ENCODE results near the gene SLC24A3.
A peak's percentile ranks its signal among the peaks of the same experiment; 100 is the strongest.

Gene SLC24A3

DNA sequence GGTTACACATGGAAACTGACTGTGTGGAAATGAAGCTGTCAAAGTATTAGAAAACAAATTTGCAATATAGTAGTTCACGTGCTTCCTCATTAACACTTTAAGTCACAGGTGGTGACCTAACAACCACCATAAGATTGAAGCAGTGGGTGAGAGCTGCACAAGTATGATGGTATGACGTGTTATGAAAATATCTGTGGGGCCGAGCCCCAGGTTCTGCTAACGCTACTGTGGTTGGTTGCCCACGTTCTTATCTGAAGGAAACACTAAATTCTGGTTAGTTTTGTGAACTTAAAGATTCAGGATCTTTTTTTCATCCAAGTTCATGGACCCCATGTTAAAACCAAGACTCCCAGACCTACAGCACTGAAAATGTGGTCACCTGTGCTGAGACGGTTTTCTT is 302.6 kb downstream of the SLC24A3 start:
- no peak for DNase-seq

DNA sequence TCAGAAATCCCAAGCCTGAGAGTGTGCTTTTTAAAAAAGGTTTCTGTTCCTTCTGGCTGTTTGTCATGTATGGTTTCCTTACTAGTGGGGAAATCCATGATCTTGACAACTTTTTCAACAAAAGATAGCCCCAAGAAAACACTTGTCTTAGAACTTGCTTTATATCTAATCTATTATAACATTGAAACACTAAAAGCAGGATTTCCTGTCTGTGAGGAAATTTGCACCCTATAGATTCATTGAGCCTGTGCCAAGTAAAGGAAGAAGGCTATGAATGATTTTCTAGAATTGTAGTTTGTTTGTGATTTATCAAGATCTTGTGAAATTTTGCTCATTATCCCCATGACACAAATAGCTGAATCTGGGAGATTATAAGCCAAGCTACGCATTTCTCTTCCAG is 307.0 kb downstream of the SLC24A3 start:
- DNase-seq = no peak

DNA sequence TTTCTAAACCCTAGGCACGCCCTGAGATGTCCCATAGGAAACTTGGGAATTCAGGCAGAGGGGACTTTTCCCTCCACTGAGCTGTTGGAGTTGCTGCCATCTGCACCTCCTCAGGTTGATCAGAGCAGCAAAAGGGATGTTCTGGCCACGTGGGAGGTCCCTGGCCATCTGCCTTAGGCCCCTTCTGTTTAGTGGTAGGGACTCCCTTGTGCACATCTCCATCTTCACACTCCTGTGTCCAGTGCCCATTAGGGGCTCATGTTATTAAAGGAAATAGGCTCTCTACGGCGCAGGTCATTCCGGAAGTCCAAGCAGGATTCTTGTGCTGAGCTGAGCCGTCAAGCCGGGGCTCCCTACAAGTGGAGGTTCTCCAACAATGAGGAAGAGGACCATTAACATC is 307.8 kb downstream of the SLC24A3 start:
- DNase-seq = no peak

DNA sequence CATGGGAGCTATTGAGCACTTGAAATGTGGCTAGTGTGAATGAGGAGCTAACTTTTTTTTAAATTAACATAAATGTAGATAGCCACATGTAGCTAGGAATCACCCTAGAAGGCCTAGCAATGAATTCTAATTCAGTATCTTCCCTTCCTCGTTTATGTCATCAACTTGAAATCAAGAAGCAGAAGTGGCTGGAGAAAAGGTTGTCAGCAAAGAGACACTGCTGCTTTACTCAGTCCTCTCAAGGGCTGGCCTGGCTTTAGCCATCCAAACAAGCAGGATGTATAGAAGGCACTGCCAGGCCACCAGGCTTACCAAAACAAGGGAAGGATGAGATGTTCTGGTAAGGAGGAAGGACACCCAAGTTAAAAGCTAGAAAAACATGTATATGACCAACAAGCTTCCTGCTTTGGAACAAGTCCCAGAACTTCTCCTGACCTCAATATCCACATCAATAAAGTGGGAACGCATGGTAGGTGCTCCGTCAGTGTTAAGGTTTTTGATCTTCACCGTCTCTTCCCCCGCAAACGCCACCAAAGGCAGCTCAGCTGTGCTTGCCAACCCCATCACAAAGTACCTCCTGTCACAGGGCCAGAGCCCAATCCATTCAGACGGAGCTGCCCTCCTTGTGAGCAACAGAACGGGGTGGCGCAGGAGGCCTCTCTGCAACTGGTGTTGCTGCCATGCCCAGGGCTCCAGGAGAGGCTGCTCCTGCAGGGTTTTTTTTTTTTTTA is 309.8 kb downstream of the SLC24A3 start:
- DNase-seq = no peak

DNA sequence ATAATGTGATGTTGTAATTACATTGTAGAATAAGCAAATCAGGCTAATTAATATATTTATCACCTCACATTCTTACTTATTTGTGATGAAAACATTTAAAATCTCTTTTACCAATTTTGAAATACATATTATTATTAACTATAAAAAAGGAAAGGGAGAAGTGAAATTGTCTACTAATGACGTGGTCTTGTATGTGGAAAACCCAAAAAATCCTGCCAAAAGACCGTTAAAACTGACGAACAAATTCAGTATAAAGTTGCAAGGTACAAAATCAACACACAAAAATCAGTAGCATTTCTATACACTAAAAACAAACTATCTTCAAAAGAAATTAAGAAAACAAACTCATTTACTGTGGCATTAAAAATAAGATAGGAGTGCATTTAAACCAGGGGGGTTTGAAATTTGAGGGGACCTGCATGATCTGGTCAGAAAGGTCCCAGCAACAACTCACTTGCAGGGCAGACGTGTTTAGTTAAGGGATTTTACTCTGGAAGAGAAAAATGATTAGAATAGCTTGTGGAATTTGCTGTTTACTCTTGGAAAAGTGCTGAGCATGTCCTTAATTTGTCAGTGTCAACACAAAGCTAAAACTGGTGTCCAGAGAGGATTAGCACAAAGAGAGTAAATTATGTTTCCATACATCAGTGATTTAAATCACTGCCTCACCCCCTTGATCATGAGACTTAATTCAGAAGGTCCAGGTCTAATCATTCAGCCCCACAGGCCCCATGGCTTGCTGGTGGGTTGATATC is 310.6 kb downstream of the SLC24A3 start:
- DNase-seq = no peak

DNA sequence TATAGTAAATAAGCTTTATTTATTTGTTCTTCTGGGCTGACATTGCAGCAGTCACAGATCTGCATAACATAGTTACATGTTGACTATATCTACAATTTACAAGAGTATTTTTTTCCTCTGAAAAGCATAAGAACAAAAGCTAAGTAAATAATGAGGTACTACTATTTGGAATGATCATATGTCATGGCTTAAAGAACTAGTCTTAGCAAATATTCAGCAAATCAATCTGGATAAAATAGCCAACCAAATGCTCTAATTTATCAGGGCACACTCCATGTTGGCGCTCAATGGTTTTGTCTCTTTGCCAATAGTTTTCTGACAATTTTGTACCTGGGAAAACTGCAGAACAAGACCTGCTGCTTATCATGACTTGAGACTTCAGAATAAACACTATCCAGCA is 312.2 kb downstream of the SLC24A3 start:
- DNase-seq = no peak

DNA sequence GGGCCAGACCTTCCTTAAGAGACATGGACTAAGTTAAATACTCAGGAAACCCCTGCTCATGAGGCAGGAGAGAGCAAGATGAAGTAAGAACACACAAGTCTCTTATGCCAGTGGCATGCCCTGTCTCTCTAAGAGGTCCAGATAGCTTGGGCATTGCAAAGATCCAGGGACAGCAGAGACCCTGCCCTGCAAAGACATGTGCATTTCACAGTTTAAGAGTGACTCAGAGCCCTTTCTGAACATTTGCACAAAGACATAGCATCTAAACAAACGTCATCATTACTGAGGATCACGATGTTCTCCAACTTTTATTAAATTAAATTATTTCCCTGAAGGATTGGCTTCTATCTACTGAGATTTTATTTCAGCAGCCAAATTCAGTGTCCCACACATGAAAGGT is 315.1 kb downstream of the SLC24A3 start:
- DNase-seq = no peak

DNA sequence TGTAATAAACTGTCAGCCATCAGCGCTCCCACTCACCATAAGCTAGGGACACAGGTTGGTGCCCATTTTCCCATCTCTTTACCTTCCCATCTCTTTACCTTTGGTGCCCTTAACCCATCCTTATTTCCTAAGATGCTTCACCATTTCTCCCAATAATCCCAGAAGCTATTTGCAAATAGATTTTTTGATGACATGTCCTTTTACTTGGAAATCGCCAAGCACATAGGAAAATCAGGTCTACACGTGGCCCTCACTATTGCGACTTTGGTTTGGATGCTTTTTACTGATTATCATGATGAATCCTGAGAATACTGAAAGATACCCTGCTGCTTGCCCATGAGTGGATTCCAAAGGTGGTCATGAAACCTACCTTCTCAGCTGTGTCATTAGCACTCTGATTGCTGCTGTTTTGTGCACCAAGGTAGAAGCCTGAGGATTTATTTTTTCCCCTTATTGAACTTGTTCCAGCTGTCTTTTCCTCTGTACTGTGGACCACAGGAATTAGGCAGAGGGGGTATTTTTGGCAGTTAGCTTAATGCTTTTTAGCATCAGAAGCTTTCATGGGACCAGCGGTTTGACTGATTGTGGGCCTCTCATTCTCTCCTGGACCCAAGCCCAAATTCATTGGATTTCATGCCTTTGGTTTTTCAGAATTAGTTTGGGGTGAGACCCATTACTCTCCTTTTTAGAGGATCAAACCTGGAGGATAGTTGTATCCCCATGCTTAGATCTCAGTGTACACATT is 316.0 kb downstream of the SLC24A3 start:
- DNase-seq = no peak

DNA sequence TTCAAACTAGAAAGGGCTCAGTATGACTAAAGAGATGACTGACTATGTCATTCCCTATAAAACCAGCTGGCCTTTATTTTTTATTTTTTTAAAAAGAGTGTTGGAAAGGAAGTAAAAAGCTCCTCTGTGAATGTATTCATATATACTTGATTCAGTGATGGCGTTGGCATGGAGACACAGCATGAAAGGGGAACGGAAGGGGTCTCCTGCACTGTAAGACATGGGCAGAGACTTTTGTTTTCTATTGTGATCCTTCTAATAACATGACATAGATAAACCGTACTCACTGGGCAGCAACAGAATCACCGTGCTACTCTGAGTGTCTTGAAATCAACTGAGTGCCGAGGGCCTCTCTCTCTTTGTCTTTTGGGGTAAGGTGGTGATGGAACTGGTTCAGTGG is 317.6 kb downstream of the SLC24A3 start:
- DNase-seq = no peak

DNA sequence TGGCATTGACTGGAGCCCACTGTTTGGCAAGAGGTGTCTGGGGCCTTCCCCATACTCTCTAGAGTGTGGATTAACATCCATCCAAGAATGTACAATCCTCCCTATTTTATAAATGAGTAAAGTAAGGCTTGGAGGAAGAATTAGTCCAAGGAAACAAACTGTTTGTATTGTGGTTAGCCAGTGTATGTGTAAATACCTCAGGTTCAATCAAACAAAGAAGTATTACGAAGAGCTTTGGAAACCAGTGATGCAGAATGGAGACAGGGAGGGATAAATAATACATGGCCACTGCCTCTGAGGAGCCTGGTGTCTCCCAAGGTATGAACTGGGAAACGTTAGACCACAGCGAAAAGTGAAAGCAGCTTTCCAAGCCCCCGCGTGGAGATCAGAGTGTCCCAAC is 319.0 kb downstream of the SLC24A3 start:
- no peak for DNase-seq

DNA sequence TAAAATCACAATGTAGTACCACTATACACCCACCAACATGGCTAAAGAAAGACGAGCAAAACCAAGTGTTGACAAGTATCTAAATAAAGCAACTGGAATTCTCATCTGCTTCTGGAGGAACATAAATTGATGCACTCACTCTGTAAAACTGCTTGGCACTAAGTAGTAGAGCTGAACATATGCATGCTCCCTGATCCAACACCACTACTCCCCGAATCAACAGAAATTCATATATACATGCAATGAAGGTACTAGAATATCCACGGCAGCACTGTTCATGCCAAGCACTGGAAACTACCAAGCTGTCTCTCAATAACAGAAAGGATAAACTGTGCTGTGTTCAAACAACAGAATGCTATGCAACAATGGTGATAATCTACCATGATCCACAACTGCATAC is 326.1 kb downstream of the SLC24A3 start:
- no peak for DNase-seq

DNA sequence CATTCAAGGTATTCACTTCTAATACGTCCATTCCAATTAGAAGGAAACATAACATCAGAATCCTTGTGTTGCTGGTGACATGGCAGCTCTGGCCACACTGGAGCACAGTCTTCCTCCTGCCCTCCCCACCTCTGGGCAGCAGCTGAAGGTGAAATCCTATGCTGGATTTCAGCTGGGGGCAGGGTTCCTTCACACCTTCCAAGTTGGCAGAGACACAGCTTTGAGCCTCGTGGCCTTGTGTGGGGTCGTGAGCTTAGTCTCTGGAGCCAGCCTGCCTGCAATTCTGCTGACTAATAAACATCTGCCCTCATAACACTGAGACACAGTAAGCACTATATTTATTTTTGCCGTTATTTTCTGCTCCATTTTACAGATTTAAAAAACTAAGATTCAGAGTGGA is 326.7 kb downstream of the SLC24A3 start:
- DNase-seq = no peak

DNA sequence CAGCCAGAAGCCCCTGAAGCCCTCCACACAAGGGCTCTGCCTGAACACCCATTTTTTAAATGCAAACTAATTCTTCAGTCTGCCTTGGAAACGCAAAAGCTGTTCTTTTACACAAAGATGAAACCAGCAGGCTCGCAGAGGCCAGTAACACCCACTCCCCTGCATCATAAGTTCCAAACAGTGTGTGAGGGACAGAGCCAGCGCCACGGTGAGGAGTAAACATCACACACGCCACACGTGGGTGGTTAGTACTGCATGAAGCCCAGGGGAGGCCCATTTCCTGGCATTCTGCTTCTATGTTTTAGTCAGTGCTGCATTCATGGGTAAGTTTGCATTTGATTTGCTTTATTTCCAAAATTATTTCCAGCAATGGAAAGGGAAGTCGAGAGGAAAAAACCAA is 327.9 kb downstream of the SLC24A3 start:
- peak; percentile 40 for DNase-seq

DNA sequence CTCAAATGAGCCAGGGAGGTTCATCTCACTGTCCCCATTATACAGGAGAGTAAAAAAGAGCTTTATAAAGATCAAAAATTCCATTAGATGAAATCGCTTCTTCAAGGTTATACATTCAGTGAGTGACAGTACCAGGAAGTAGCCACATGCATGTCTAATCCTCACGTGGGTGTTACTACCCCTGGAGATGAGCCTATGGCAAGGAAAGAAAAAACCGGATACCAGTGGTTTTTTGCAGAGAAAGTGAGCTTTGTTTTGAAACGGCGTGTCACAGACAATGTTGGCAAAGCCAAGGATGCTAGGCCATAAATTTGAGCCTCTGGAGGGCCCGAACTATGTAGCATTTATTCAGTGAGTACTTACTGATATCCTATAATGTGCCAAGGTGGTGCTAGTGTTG is 330.7 kb downstream of the SLC24A3 start:
- no peak for DNase-seq

DNA sequence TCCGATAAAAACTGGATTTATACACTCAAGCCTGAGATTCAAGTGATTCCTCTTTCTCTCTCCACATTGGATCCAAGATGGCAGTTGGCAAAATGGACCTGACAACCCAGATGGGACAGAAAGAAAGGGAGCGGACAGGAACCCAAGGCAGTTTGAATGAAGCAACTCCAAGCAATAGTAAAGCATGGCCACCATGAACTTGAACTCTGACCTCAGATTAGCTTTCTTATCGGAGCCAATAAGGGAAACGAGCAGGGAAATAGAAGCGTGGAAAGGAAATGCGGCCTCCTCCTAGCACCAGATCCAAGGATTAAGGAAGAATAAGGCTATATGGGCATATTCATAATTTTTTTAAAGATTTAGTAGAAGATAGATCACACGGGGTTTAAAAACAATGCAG is 332.2 kb downstream of the SLC24A3 start:
- DNase-seq = no peak

DNA sequence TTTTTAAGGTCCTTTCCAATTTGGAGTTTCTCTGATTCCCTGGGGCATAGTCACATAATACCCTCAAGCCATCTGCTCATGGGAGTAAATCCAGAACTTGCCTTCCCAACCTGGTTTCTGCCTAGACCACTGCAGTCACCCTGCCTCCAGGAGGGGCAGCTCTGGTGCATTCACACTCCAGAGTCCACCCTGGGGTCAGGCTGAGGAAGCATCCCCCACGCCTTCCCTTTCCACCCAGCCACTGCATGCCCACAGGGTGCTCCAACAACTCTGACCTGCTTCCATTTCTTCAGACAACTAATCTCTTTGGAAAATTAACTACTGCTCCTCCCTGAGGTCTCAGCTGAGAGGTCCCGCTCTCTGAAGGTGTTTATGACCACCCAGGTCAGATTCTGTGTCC is 334.2 kb downstream of the SLC24A3 start:
- no peak for DNase-seq

DNA sequence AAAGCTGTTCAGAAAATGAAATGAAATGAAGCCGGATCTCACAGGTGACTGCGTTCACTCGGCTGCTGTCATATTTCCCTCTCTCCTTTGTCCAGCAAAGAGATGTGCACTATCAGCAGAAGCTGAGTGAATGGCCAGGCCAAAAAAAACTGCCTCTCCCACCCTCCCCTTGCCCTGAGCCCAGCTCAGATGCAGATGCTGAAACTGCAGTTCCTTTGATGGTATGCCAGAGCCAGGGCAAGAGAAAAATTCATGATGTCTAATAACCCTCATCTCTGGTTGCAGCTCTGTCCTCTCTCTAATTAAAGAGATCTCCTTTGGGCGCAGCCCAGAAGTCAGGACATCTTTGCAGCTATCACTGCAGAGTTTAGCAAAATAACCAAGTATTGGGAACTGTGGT is 335.1 kb downstream of the SLC24A3 start:
- no peak for DNase-seq

DNA sequence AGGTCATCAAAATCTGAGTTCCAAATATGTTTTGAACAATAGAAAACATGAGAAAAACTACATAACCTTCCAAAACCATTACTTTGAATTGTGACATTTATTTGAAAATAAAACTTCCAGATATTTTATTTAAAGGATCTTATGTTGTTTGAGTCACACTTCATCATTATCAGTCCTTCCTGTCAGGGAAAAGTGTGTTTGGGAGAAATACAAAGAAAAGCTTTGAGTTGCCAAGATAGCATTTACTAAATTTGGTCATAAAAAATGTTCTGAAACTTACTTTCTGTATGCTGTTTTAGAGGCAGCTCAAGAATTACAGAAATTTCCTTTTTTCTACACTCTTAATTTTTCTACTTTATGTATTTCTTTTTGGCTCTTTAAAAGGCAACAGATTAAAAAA is 337.5 kb downstream of the SLC24A3 start:
- no peak for DNase-seq

DNA sequence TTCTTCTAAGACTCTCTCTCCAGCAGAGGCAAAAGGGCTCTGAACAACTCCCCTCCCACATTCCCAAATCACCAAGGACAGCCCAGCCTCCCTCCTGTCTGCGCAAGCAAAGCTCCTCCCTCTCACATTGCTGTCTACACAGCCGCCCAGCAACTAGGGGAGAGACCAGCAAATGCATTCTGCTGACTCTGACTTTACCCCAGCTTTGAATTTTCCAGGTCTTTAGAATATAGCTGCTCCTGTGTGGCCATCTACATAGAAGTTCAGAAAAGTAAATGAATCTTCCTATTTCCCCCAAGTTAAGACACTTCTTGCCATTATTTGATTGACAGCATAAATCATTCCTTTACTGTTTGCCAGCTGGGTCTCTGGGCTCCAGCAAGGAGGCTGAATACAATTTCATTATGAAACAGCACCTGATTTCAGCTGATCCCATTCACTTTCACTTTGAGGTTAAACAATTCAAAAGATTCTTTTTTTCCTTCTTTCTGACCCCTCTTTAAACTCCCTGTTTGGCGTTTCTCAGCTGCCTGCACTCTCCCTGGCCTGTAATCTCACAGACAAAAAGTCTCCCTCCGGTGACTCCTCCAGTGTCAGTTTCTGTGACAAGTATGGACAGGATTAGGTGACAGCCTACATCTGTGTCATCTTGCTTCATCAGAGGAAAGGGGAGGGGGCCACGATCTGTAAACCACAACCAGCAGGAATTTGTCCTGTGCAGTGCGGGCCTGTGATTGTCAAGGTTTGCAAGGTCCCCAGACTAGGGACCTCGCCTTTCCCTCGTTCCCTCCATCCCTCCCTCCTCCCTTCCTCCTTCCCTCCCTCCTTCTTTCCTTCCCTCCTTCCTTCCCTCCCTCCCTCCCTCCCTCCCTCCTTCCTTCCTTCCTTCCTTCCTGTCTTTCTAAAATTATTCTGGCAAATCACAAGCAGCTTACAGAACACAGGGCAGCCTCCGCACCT is 340.1 kb downstream of the SLC24A3 start:
- DNase-seq = peak; percentile 49

DNA sequence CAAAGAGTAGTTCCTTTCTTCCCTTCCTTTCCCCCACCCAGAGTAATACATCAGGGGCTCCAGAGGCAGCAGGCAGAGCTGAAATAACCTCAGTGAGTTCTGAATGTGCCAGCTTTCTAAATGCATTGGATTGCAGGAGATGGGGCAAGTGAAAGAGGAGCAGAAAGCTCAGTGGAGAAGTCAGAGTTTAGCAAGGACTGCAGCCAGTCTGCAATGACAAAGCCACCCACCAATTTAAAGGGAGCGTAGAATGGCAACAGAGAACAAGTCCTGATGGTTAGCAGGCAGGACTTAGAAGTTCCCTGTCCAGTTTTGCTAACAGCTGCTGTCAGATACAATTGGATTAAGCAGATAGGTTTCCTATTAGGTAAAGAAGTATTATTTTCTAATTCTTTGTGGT is 342.2 kb downstream of the SLC24A3 start:
- DNase-seq = no peak

DNA sequence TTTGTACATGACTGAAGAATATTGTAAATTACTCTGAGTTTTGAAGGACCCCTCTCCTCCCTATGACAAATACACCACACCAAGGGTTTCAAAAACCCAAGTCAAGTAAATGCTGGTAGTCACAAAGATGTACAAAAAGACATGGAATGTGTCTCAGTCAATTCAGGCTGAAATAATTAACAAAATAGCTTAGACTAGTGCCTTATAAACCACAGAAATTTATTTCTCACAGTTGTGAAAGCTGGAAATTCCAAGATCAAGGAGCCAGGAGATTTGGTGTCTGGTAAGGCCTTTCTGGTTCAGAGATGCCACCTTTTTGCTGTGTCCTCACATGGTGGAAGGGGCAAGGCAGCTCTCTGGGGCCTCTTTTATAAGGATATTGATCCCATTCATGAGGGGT is 343.3 kb downstream of the SLC24A3 start:
- DNase-seq = no peak

DNA sequence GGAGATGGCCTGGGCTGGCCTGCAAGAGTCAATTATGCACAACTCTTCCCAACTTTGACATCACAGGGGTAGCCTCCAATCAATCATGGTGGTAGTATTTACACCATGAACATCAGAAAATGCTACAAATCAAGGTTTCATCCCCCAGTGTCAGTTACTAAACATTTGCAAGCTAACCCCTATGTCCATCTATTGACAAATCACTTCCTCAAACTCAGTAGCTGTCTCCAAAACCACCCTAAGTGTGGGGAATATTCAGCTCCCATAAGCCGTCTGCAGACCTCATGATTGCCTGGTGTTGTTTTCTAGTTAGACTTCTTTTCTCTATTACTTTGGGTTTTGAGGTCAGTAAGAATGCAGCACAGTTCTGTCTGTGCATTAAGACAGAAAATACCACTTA is 344.8 kb downstream of the SLC24A3 start:
- no peak for DNase-seq

Measured in femur (tissue), 1 donor.